Smooth muscle cell (in vitro differentiated cells): ENCODE results near the gene NOS1AP. TPM values are rescaled to one million over a fixed set of nuclear protein-coding genes. Genes with fewer than 3 reads are reported as not detected.

Experiments
- DNase-seq: peaks from one replicate; lab custom pipeline; 2025; ENCODE audit not compliant: unreplicated experiment; lab: John Stamatoyannopoulos, UW
- H2AFZ ChIP-seq: fragments of 200-600 bp; sonication (generic); 2 replicates; pipeline ENCODE4 v1.6.0; 2016; ENCODE audit warnings: antibody characterized with exemption, low read depth, mild to moderate bottlenecking
- H3F3A ChIP-seq: fragments of 200-600 bp; sonication (generic); 2 replicates; pipeline ENCODE4 v1.6.0; 2017; ENCODE audit warnings: antibody characterized with exemption, low read depth
- H3K27ac ChIP-seq: fragments of 200-600 bp; sonication (generic); 2 replicates; pipeline ENCODE4 v1.5.1; 2016; ENCODE audit warnings: low read depth, mild to moderate bottlenecking
- H3K27me3 ChIP-seq: fragments of 200-600 bp; sonication (generic); 2 replicates; pipeline ENCODE4 v1.6.1; 2016; ENCODE audit warnings: low read depth, mild to moderate bottlenecking
- H3K36me3 ChIP-seq: fragments of 200-600 bp; sonication (generic); 2 replicates; pipeline ENCODE4 v1.5.1; 2016; ENCODE audit warnings: low read depth
- H3K4me1 ChIP-seq: fragments of 200-600 bp; sonication (generic); 2 replicates; pipeline ENCODE4 v1.5.1; 2016; ENCODE audit warnings: low read depth
- H3K4me2 ChIP-seq: fragments of 200-600 bp; sonication (generic); 2 replicates; pipeline ENCODE4 v1.6.0; 2016; ENCODE audit warnings: mild to moderate bottlenecking
- H3K4me3 ChIP-seq: fragments of 200-600 bp; sonication (generic); 2 replicates; pipeline ENCODE4 v1.5.1; 2016; ENCODE audit warnings: mild to moderate bottlenecking
- H3K79me2 ChIP-seq: fragments of 200-600 bp; sonication (generic); 2 replicates; pipeline ENCODE4 v1.6.0; 2016; ENCODE audit warnings: low read depth, mild to moderate bottlenecking
- H3K9ac ChIP-seq: fragments of 200-600 bp; sonication (generic); 2 replicates; pipeline ENCODE4 v1.6.0; 2016; ENCODE audit warnings: low read depth
- H3K9me3 ChIP-seq: fragments of 200-600 bp; sonication (generic); replicated peaks from 2 replicates; pipeline ENCODE4 v1.5.1; 2016; ENCODE audit warnings: low read depth
- H4K20me1 ChIP-seq: fragments of 200-600 bp; sonication (generic); 2 replicates; pipeline ENCODE4 v1.6.0; 2016; ENCODE audit warnings: low read depth
- CTCF ChIP-seq: fragments of 200-600 bp; sonication (generic); IDR thresholded peaks from 2 replicates; pipeline ENCODE4 v1.5.1; 2017; ENCODE audit warnings: borderline replicate concordance, mild to moderate bottlenecking, antibody characterized with exemption; ENCODE audit not compliant: insufficient read depth, poor library complexity, severe bottlenecking
- WGBS: methylation state at CpG from one replicate; pipeline ENCODE4 v1.1.7; 2016; ENCODE audit warnings: low lambda C conversion rate; 5-methylcytosine and 5-hydroxymethylcytosine counted together
- polyA plus RNA-seq: library from polyadenylated mRNA; unstranded; fragments of >200 nt; fragmentation: Nextera tagmentation; extraction: Ambion mirVana; gene quantifications from 2 replicates; pipeline ENCODE4 v1.2.1, GENCODE V29; 2016
- total RNA-seq: library from RNA; depleted of rRNA; stranded (reverse); fragments of >200 nt; gene quantifications from 2 replicates; pipeline ENCODE4 v1.2.3, GENCODE V29; 2014

NOS1AP gene
- total and polyA plus RNA-seq, 2 experiments from 2014 or later = 0.54 to 0.80 TPM

GRCh38 chr1:162381941-162382750 lies 312.7 kb downstream of the NOS1AP start:
- Histone ChIP-seq H4K20me1 (no peaks in the 10 kb centered on the region), H3K9ac (no peak overlapping the region), H3K4me1 (peaks cover under 1% of the 10 kb centered on the region), H3K36me3 (no peaks in the 10 kb centered on the region), H3K9me3 (no peaks in the 10 kb centered on the region), H3F3A (no peaks in the 10 kb centered on the region), H3K27ac (peak overlapping the region; percentile 35), H3K4me3 (no peak overlapping the region), H3K79me2 (no peaks in the 10 kb centered on the region), H2AFZ (no peak overlapping the region), H3K27me3 (no peaks in the 10 kb centered on the region), H3K4me2 (no peak overlapping the region)
- no peak for DNase-seq
- no peak for TF ChIP-seq CTCF
- 86% methylated on average over 13 of the region's 13 CpGs for WGBS

- TF ChIP-seq CTCF = no peak
- no peaks in the 10 kb centered on the region for H3F3A ChIP-seq
- no peak overlapping the region for H3K27ac ChIP-seq
- H2AFZ ChIP-seq = no peak overlapping the region
- 100% methylated on average over 6 of the region's 6 CpGs for WGBS
- H3K9ac ChIP-seq = no peak overlapping the region
- no peak overlapping the region for H3K4me2 ChIP-seq
- no peaks in the 10 kb centered on the region for H4K20me1 ChIP-seq
- H3K9me3 ChIP-seq = no peaks in the 10 kb centered on the region
- no peak for DNase-seq
- H3K36me3 ChIP-seq = no peaks in the 10 kb centered on the region
- H3K4me1 ChIP-seq = peaks cover 10% of the 10 kb centered on the region
- H3K79me2 ChIP-seq = no peaks in the 10 kb centered on the region
- H3K4me3 ChIP-seq = no peak overlapping the region
- no peaks in the 10 kb centered on the region for H3K27me3 ChIP-seq
Measured at GRCh38 chr1:162383091-162383490, 313.6 kb downstream of the NOS1AP start.

- H3K9me3 ChIP-seq = no peaks in the 10 kb centered on the region
- DNase-seq = no peak
- WGBS = 93% methylated on average over 8 of the region's 8 CpGs
- no peak overlapping the region for H3K9ac ChIP-seq
- no peaks in the 10 kb centered on the region for H3K27me3 ChIP-seq
- H3F3A ChIP-seq = no peaks in the 10 kb centered on the region
- H3K36me3 ChIP-seq = no peaks in the 10 kb centered on the region
- TF ChIP-seq CTCF = no peak
- no peak overlapping the region for H3K27ac ChIP-seq
- H2AFZ ChIP-seq = no peak overlapping the region
- H3K4me1 ChIP-seq = peaks cover 15% of the 10 kb centered on the region
- no peaks in the 10 kb centered on the region for H4K20me1 ChIP-seq
- H3K4me3 ChIP-seq = no peak overlapping the region
- H3K79me2 ChIP-seq = no peaks in the 10 kb centered on the region
- H3K4me2 ChIP-seq = no peak overlapping the region
Measured at GRCh38 chr1:162383516-162383915, 314.0 kb downstream of the NOS1AP start.

GRCh38 chr1:162384116-162384515 lies 314.6 kb downstream of the NOS1AP start:
- no peak for TF ChIP-seq CTCF
- H2AFZ ChIP-seq = no peak overlapping the region
- peaks cover 21% of the 10 kb centered on the region for H3K4me1 ChIP-seq
- no peaks in the 10 kb centered on the region for H3F3A ChIP-seq
- no peak overlapping the region for H3K27ac ChIP-seq
- no peak overlapping the region for H3K9ac ChIP-seq
- H3K4me2 ChIP-seq = no peak overlapping the region
- no peaks in the 10 kb centered on the region for H3K36me3 ChIP-seq
- 98% methylated on average over 6 of the region's 6 CpGs for WGBS
- no peaks in the 10 kb centered on the region for H3K9me3 ChIP-seq
- no peak for DNase-seq
- no peaks in the 10 kb centered on the region for H3K27me3 ChIP-seq
- no peaks in the 10 kb centered on the region for H3K79me2 ChIP-seq
- H4K20me1 ChIP-seq = no peaks in the 10 kb centered on the region
- no peak overlapping the region for H3K4me3 ChIP-seq
